Measurements from ENCODE around the gene RHBDL1.

The RHBDL1 gene

GRCh38 chr16:704047-704446, 28.6 kb downstream of the RHBDL1 start:
- TF ChIP-seq Cebpa-rat (IDR thresholded peaks at IDR 0.05): no peak
- H3K36me3 ChIP-seq: no peaks in the 10 kb centered on the region
- peaks cover 86% of the 10 kb centered on the region for H4K20me1 ChIP-seq
- H3K4me1 ChIP-seq: peaks cover 14% of the 10 kb centered on the region; the same call in 1 of the 2 replicates
- no peak overlapping the region for H3K9ac ChIP-seq
- H3K27ac ChIP-seq: no peak overlapping the region
- no peaks in the 10 kb centered on the region for H3K9me3 ChIP-seq
- peaks cover 100% of the 10 kb centered on the region for H3K27me3 ChIP-seq
- no peak overlapping the region for H3K4me3 ChIP-seq
- no peak overlapping the region for H3K4me2 ChIP-seq

- H3K9ac ChIP-seq: no peak overlapping the region
- H3K27ac ChIP-seq: no peak overlapping the region
- peaks cover 100% of the 10 kb centered on the region for H3K27me3 ChIP-seq
- peak overlapping the region; percentile 90 for H3K4me2 ChIP-seq
- TF ChIP-seq Cebpa-rat (IDR thresholded peaks at IDR 0.05): no peak
- H3K4me3 ChIP-seq: peak overlapping the region; percentile 65; the same call in 1 of the 2 replicates
- no peaks in the 10 kb centered on the region for H3K9me3 ChIP-seq
- no peaks in the 10 kb centered on the region for H3K36me3 ChIP-seq
- H3K4me1 ChIP-seq: peaks cover 18% of the 10 kb centered on the region
- peaks cover 88% of the 10 kb centered on the region for H4K20me1 ChIP-seq
Observed at GRCh38 chr16:704552-705380, 29.3 kb downstream of the RHBDL1 start.

GRCh38 chr16:705431-706188, 30.1 kb downstream of the RHBDL1 start, which contains the start of gene FBXL16:
TSS of gene FBXL16 (minus strand) at chr16:705801. CDS start at chr16:697405, 8,396 bp downstream.
- peak within 1 kb of the TSS; percentile 65 for H3K4me3 ChIP-seq
- peaks cover 100% of the 10 kb centered on the region for H3K27me3 ChIP-seq

GRCh38 chr16:706189-707061, 31.0 kb downstream of the RHBDL1 start:
- peak overlapping the region; percentile 65 for H3K4me3 ChIP-seq

More at GRCh38 chr16:705431-706188, 30.1 kb downstream of the RHBDL1 start, which contains the start of gene FBXL16:
- Histone ChIP-seq H3K27ac (no peak within 1 kb of the TSS), H3K9me3 (no peaks in the 10 kb centered on the region), H3K36me3 (no peaks in the 10 kb centered on the region), H3K4me1 (peaks cover 27% of the 10 kb centered on the region), H4K20me1 (peaks cover 88% of the 10 kb centered on the region), H3K4me2 (peak within 1 kb of the TSS; percentile 90), H3K9ac (no peak within 1 kb of the TSS)
- no peak for TF ChIP-seq Cebpa-rat (IDR thresholded peaks at IDR 0.05)

GRCh38 chr16:707062-707538, 31.6 kb downstream of the RHBDL1 start:
- Histone ChIP-seq H3K36me3 (no peaks in the 10 kb centered on the region), H3K9me3 (no peaks in the 10 kb centered on the region), H3K27ac (no peak overlapping the region), H3K4me1 (peaks cover 39% of the 10 kb centered on the region), H3K4me2 (peak overlapping the region; percentile 90), H3K27me3 (peaks cover 98% of the 10 kb centered on the region), H4K20me1 (peaks cover 84% of the 10 kb centered on the region), H3K9ac (no peak overlapping the region), H3K4me3 (0 out of 2 replicates have a peak overlapping the region, but pooled peaks have one; percentile 65)
- no peak for TF ChIP-seq Cebpa-rat (IDR thresholded peaks at IDR 0.05)

More at GRCh38 chr16:706189-707061, 31.0 kb downstream of the RHBDL1 start:
- Histone ChIP-seq H3K4me2 (peak overlapping the region; percentile 90), H3K4me1 (peaks cover 35% of the 10 kb centered on the region), H4K20me1 (peaks cover 88% of the 10 kb centered on the region), H3K27me3 (peaks cover 100% of the 10 kb centered on the region), H3K9ac (no peak overlapping the region), H3K27ac (no peak overlapping the region), H3K9me3 (no peaks in the 10 kb centered on the region), H3K36me3 (no peaks in the 10 kb centered on the region)
- TF ChIP-seq Cebpa-rat (IDR thresholded peaks at IDR 0.05): no peak

GRCh38 chr16:708019-708418, 32.5 kb downstream of the RHBDL1 start:
- no peak for TF ChIP-seq Cebpa-rat (IDR thresholded peaks at IDR 0.05)
- Histone ChIP-seq H3K4me3 (no peak overlapping the region), H3K27me3 (peaks cover 92% of the 10 kb centered on the region), H4K20me1 (peaks cover 75% of the 10 kb centered on the region), H3K27ac (no peak overlapping the region), H3K9ac (no peak overlapping the region), H3K9me3 (no peaks in the 10 kb centered on the region), H3K4me1 (peaks cover 39% of the 10 kb centered on the region), H3K4me2 (no peak overlapping the region), H3K36me3 (no peaks in the 10 kb centered on the region)

- no peak for TF ChIP-seq Cebpa-rat (IDR thresholded peaks at IDR 0.05)
- H3K4me1 ChIP-seq: peaks cover 43% of the 10 kb centered on the region
- H3K4me2 ChIP-seq: no peak overlapping the region
- H3K27me3 ChIP-seq: peaks cover 86% of the 10 kb centered on the region
- no peaks in the 10 kb centered on the region for H3K36me3 ChIP-seq
- no peaks in the 10 kb centered on the region for H3K9me3 ChIP-seq
- no peak overlapping the region for H3K27ac ChIP-seq
- no peak overlapping the region for H3K4me3 ChIP-seq
- peaks cover 65% of the 10 kb centered on the region for H4K20me1 ChIP-seq
- no peak overlapping the region for H3K9ac ChIP-seq
Observed at GRCh38 chr16:708959-709358, 33.5 kb downstream of the RHBDL1 start.

- Histone ChIP-seq H3K4me1 (peaks cover 51% of the 10 kb centered on the region), H3K4me3 (0 out of 2 replicates have a peak overlapping the region, but pooled peaks have one; percentile 11), H3K27me3 (peaks cover 84% of the 10 kb centered on the region), H3K9ac (no peak overlapping the region), H3K27ac (no peak overlapping the region), H3K4me2 (peak overlapping the region; percentile 75), H3K36me3 (no peaks in the 10 kb centered on the region), H4K20me1 (peaks cover 57% of the 10 kb centered on the region), H3K9me3 (no peaks in the 10 kb centered on the region)
- TF ChIP-seq Cebpa-rat (IDR thresholded peaks at IDR 0.05): no peak
Observed at GRCh38 chr16:709566-710499, 34.4 kb downstream of the RHBDL1 start.
